A673 (cell line): ENCODE data around the gene CAND1. TPM values are rescaled to one million over a fixed set of nuclear protein-coding genes. Genes with fewer than 3 reads are reported as not detected.

Source experiments
- BruUV-seq: library from RNA; stranded (reverse); fragments of 400-500 nt; replicated peaks from 2 replicates; lab custom pipeline; 2021; lab: Mats Ljungman, UMichigan
- CTCF ChIA-PET: fragments of 300-600 bp; sonication (Branson Sonifier 250); formaldehyde crosslinking; loops from one replicate; lab custom pipeline; 2022; ENCODE audit warnings: antibody characterized with exemption; lab: Charles Lee
- POLR2A ChIA-PET: fragments of 300-600 bp; sonication (Branson Sonifier 250); formaldehyde crosslinking; loops from one replicate; lab custom pipeline; 2022; ENCODE audit warnings: antibody characterized with exemption; ENCODE audit not compliant: low non-redundant PET; lab: Charles Lee
- DNase-seq: peaks from one replicate; pipeline ENCODE4 v3.0.0-alpha.2; 2015; ENCODE audit warnings: low spot score
- H3K27ac ChIP-seq: fragments of 200-600 bp; sonication (generic); 2 replicates; pipeline ENCODE4 v1.5.1; 2016; ENCODE audit warnings: mixed run types, low read depth, mild to moderate bottlenecking, mixed read lengths, antibody characterized with exemption, low read length; ENCODE audit not compliant: poor library complexity, severe bottlenecking
- H3K27me3 ChIP-seq: fragments of 200-600 bp; sonication (generic); replicated peaks from 2 replicates; pipeline ENCODE4 v1.6.1; 2017; ENCODE audit warnings: mixed run types, low read depth, mild to moderate bottlenecking, mixed read lengths, antibody characterized with exemption, low read length; ENCODE audit not compliant: insufficient read depth, poor library complexity
- H3K36me3 ChIP-seq: fragments of 200-600 bp; sonication (generic); 2 replicates; pipeline ENCODE4 v1.6.1; 2016; ENCODE audit warnings: mixed run types, mild to moderate bottlenecking, mixed read lengths, antibody characterized with exemption, low read length; ENCODE audit not compliant: insufficient read depth, poor library complexity, severe bottlenecking
- H3K4me1 ChIP-seq: fragments of 200-600 bp; sonication (generic); 2 replicates; pipeline ENCODE4 v1.6.1; 2017; ENCODE audit warnings: mixed run types, mild to moderate bottlenecking, mixed read lengths, antibody characterized with exemption, low read length; ENCODE audit not compliant: insufficient read depth, poor library complexity, severe bottlenecking
- H3K4me3 ChIP-seq: fragments of 200-600 bp; sonication (generic); 2 replicates; pipeline ENCODE4 v1.5.1; 2016; ENCODE audit warnings: low read depth, mixed run types, mild to moderate bottlenecking, mixed read lengths, low read length; ENCODE audit not compliant: poor library complexity, severe bottlenecking
- H3K9me3 ChIP-seq: fragments of 200-600 bp; sonication (generic); 2 replicates; pipeline ENCODE4 v1.6.1; 2016; ENCODE audit warnings: mixed run types, low read depth, mild to moderate bottlenecking, mixed read lengths, antibody characterized with exemption, low read length; ENCODE audit not compliant: poor library complexity, severe bottlenecking
- EZH2 ChIP-seq: fragments of 200-600 bp; sonication (generic); IDR thresholded peaks from 2 replicates; pipeline ENCODE4 v1.6.1; 2017; ENCODE audit warnings: borderline replicate concordance, low read depth, mild to moderate bottlenecking, mixed read lengths, antibody characterized with exemption, low read length; ENCODE audit not compliant: poor library complexity, severe bottlenecking
- intact Hi-C: fragments of 100-400 bp; cut with micrococcal nuclease; formaldehyde crosslinking; loops from one replicate; pipeline ENCODE4 v1.10.0; 2022; ENCODE audit not compliant: unreplicated experiment
- total RNA-seq: library from RNA; stranded (reverse); gene quantifications from 2 replicates; pipeline ENCODE4 v1.2.3, GENCODE V29; 2021
- TF ChIP-seq, protein P1 (sequence below): fragments of 300-800, 200-600 bp; sonication (generic); conservative IDR thresholded peaks from 2 replicates; pipeline ENCODE4 v1.5.1; 2017; ENCODE audit warnings: low read depth, mild to moderate bottlenecking, antibody characterized with exemption, low read length, moderate library complexity, mixed read lengths

CAND1 gene
- total RNA-seq, 1 experiment from 2014 or later, result 195 TPM

DNA sequence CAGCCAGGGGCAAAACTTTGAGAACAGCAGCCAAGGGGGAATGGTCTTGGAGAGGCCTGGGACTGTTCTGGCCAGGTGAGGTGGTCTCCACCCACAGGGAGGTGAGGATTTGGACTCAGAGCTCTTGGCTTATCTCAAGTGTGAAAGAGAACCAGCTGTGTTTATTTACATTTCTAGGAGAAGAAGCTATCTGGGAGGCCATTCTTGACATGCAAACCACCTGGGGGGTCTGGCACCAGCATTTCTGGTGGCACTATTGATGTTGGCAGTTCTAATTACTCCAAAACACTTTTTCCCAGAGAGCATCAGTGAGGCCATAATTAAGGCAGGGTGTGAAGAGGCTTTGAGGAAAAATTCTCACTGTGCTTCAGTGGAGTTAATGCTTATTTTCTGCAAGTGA is 95.1 kb downstream of the CAND1 start:
- ChIA-PET CTCF (no interaction called here), POLR2A (no interaction called here)
- no peaks in the 10 kb centered on the region for H3K9me3 ChIP-seq
- H3K27ac ChIP-seq, result no peak overlapping the region
- peaks cover 14% of the 10 kb centered on the region for H3K27me3 ChIP-seq
- no peak for TF ChIP-seq EZH2
- TF ChIP-seq, protein P1, sequence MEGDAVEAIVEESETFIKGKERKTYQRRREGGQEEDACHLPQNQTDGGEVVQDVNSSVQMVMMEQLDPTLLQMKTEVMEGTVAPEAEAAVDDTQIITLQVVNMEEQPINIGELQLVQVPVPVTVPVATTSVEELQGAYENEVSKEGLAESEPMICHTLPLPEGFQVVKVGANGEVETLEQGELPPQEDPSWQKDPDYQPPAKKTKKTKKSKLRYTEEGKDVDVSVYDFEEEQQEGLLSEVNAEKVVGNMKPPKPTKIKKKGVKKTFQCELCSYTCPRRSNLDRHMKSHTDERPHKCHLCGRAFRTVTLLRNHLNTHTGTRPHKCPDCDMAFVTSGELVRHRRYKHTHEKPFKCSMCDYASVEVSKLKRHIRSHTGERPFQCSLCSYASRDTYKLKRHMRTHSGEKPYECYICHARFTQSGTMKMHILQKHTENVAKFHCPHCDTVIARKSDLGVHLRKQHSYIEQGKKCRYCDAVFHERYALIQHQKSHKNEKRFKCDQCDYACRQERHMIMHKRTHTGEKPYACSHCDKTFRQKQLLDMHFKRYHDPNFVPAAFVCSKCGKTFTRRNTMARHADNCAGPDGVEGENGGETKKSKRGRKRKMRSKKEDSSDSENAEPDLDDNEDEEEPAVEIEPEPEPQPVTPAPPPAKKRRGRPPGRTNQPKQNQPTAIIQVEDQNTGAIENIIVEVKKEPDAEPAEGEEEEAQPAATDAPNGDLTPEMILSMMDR, result no peak
- no peak for DNase-seq
- H3K36me3 ChIP-seq, result no peaks in the 10 kb centered on the region
- BruUV-seq, result no TSS peak
- no peak overlapping the region for H3K4me3 ChIP-seq
- H3K4me1 ChIP-seq, result peaks cover 5% of the 10 kb centered on the region
- intact Hi-C loops, result no loop called here

DNA sequence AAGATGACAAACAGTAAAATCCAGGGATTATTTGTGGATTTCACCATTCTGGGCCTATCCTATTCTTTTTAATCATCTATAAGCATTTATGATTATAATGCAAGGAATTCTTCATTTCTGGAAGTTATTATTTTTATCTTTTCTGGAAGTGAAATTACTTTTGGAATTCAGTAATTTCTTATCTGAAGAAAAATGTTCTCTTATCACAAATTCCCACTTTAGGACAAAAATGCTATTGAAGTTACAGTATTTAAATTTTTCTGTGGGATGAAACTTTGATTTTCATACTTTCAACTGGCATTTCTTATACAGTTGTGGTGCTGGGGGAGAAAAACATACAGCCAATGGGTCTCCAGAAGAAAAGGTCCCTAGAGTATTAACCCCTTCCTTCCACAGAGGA is 96.0 kb downstream of the CAND1 start:
- no peak for TF ChIP-seq EZH2
- TF ChIP-seq, protein P1, result no peak
- ChIA-PET CTCF (no interaction called here), POLR2A (no interaction called here)
- DNase-seq, result no peak
- no peaks in the 10 kb centered on the region for H3K36me3 ChIP-seq
- peaks cover 13% of the 10 kb centered on the region for H3K27me3 ChIP-seq
- intact Hi-C loops, result no loop called here
- H3K9me3 ChIP-seq, result no peaks in the 10 kb centered on the region
- no peaks in the 10 kb centered on the region for H3K4me1 ChIP-seq
- BruUV-seq, result no TSS peak
- H3K27ac ChIP-seq, result no peak overlapping the region
- no peak overlapping the region for H3K4me3 ChIP-seq

DNA sequence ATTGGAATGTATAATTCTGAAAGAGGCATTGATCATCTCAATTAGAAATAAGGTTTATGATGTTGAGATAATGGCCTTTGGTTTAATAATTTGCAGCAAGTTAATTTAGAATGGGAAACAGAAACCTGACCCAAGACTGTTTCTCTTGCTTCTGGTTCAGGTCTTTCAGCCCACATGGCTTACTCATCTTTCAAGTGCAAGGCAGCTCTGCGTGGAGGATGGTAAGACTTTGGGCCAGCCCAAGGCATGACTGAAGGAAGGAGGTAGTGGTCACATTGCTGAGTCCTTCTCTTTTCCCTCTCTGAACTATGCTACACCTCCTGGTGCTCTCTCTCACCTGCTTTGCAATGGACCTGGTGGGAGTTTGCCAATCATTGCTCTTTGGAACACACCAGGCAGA is 98.7 kb downstream of the CAND1 start:
- TF ChIP-seq EZH2, result no peak
- TF ChIP-seq, protein P1, result no peak
- DNase-seq, result no peak
- H3K36me3 ChIP-seq, result no peaks in the 10 kb centered on the region
- H3K27ac ChIP-seq, result no peak overlapping the region
- H3K4me1 ChIP-seq, result no peaks in the 10 kb centered on the region
- BruUV-seq, result no TSS peak
- peaks cover 5% of the 10 kb centered on the region for H3K27me3 ChIP-seq
- POLR2A ChIA-PET, result no interaction called here
- no peaks in the 10 kb centered on the region for H3K9me3 ChIP-seq
- intact Hi-C loops, result no loop called here
- no peak overlapping the region for H3K4me3 ChIP-seq
- CTCF ChIA-PET, result no interaction called here
